ENCODE measurements around the gene NKD1. TPM values are rescaled to one million over a fixed set of nuclear protein-coding genes. Genes with fewer than 3 reads are reported as not detected.

The NKD1 gene
- total and polyA plus RNA-seq, 8 donors: 12.5 to 46.9 (median 37.9) TPM

DNA sequence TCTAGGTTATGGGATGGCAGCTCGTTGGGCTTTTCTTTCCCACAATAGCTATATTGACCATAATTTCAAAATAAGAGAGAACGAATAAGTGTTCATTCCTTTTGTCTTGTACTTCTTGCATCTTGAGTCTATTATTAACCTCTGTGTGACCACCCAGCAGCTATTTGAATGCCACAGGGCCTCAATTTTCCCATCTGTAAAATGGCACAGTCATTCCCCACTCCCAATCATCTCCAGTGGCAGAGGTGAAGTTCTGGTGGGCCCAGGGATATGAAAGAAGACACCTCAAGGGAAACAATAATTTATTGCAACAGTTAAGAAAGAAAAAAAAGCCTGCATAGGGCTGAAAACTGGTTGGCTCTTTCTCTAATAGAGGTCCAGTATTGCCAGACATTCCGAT is 28.6 kb upstream of the NKD1 start:
- Histone ChIP-seq H3K27me3 (peaks cover 0 to 11% of the 10 kb centered on the region in 2 donors), H3K4me3 (no peak overlapping the region), H3K9me3 (peaks cover 0 to 24% of the 10 kb centered on the region in 2 donors), H3K36me3 (no peaks in the 10 kb centered on the region), H3K27ac (no peak overlapping the region), H3K4me1 (no peaks in the 10 kb centered on the region)
- no peak for DNase-seq
- no peak for ATAC-seq
- intact Hi-C loops (cut with DNase I): no loop called here
- TF ChIP-seq, protein P1, sequence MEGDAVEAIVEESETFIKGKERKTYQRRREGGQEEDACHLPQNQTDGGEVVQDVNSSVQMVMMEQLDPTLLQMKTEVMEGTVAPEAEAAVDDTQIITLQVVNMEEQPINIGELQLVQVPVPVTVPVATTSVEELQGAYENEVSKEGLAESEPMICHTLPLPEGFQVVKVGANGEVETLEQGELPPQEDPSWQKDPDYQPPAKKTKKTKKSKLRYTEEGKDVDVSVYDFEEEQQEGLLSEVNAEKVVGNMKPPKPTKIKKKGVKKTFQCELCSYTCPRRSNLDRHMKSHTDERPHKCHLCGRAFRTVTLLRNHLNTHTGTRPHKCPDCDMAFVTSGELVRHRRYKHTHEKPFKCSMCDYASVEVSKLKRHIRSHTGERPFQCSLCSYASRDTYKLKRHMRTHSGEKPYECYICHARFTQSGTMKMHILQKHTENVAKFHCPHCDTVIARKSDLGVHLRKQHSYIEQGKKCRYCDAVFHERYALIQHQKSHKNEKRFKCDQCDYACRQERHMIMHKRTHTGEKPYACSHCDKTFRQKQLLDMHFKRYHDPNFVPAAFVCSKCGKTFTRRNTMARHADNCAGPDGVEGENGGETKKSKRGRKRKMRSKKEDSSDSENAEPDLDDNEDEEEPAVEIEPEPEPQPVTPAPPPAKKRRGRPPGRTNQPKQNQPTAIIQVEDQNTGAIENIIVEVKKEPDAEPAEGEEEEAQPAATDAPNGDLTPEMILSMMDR (IDR thresholded peaks at IDR 0.05): no peak

DNA sequence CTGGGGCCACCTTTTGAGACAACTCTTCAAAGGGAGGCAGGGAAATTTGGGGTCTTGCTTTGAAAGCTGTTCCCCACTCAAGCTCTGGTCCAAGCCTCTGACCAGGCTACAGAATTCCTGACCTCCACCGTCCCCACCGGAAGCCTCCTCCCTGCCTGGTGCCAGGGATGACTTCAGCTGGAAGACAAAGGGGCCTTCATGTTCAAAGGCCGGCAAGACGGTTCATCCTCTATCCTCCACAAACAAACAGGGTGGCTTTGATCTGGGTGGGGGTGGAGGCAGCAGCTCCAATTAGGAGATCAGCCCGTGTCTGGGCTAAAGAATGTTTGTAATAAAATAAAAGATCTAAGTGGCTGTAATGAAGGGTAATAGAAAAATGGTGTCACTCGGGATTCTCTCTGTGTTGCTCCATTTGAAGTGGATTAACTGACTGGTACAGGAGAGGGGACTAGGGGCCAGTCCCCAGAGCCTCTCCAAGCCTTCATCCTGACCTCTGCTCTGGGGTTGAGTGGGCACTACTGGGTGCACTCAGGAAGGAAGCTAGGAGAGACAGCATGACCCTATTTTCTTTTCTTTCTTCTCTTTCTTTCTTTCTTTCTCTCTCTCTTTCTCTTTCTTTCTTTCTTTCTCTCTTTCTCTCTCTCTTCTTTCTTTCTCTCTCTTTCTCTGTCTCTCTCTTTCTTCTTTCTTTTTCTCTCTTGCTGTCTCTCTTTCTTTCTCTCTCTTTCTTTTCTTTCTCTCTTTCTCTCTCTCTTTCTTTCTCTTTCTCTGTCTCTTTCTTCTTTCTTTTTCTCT is 27.5 kb upstream of the NKD1 start:
- no peak for ATAC-seq
- no peak for DNase-seq
- H3K9me3 ChIP-seq: peaks cover 0 to 21% of the 10 kb centered on the region in 2 donors
- TF ChIP-seq, protein P1 (IDR thresholded peaks at IDR 0.05): no peak
- intact Hi-C loops (cut with DNase I): no loop called here
- no peaks in the 10 kb centered on the region for H3K4me1 ChIP-seq
- no peaks in the 10 kb centered on the region for H3K36me3 ChIP-seq
- no peak overlapping the region for H3K4me3 ChIP-seq
- peaks cover 0 to 11% of the 10 kb centered on the region in 2 donors for H3K27me3 ChIP-seq
- H3K27ac ChIP-seq: no peak overlapping the region

DNA sequence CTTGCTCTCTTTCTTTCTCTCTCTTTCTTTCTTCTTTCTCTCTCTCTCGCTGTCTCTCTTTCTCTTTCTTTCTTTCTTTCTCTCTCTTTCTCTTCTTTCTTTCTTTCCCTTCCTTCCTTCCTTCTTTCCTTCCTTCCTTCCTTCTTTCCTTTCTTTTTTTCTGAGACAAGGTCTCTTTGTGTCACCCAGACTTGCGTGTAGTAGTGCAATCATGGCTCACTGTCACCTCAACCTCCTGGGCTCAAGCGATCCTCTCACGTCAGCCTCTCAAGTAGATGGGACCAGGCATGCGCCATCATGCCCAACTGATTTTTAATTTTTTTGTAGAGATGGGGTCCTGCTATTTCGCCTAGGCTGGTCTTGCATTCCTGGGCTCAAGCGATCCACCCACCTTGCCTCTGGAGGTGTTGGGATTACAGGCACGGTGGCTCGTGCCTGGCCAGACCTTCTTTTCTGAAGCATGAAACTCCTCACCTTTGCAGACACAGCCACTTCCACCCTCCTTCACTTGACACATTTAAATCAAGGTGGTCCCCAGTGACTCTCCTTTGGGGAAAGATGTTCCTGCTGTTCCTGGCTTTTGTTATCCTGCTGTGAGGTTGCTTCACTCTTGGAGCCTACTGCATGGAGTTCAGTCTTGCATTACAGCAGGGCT is 26.8 kb upstream of the NKD1 start:
- intact Hi-C loops (cut with DNase I): no loop called here
- no peak for DNase-seq

DNA sequence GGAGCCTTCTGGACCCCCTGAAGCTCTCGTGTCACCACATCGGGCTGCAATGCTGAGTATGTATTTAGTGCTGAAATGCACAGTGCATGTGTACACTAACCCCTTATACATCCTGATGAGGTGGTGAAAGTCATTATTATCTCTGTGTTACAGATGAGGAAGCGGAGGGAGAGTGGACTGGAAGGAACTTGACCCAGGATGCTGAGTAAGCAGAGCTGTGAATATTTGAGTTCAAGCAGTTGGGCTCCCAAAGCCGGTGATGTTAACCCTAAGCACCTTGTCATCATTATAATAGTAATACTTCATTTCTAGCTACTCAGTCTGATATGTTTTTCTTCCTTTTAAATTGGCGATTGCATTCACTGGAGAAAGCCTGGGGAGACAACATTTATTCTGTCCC is 25.9 kb upstream of the NKD1 start:
- intact Hi-C loops (cut with DNase I): no loop called here
- no peak for DNase-seq
- Histone ChIP-seq H3K9me3 (peaks cover 0 to 5% of the 10 kb centered on the region in 2 donors), H3K4me1 (no peaks in the 10 kb centered on the region), H3K4me3 (no peak overlapping the region), H3K27me3 (peaks cover 0 to 11% of the 10 kb centered on the region in 2 donors), H3K27ac (no peak overlapping the region), H3K36me3 (no peaks in the 10 kb centered on the region)
- TF ChIP-seq, protein P1 (IDR thresholded peaks at IDR 0.05): no peak
- ATAC-seq: no peak

More for the DNA sequence above, 26.8 kb upstream of the NKD1 start:
- Histone ChIP-seq H3K4me1 (no peaks in the 10 kb centered on the region), H3K27ac (no peak overlapping the region), H3K27me3 (peaks cover 0 to 11% of the 10 kb centered on the region in 2 donors), H3K36me3 (no peaks in the 10 kb centered on the region), H3K4me3 (no peak overlapping the region), H3K9me3 (peaks cover 0 to 14% of the 10 kb centered on the region in 2 donors)
- TF ChIP-seq, protein P1 (IDR thresholded peaks at IDR 0.05): no peak
- ATAC-seq: no peak

DNA sequence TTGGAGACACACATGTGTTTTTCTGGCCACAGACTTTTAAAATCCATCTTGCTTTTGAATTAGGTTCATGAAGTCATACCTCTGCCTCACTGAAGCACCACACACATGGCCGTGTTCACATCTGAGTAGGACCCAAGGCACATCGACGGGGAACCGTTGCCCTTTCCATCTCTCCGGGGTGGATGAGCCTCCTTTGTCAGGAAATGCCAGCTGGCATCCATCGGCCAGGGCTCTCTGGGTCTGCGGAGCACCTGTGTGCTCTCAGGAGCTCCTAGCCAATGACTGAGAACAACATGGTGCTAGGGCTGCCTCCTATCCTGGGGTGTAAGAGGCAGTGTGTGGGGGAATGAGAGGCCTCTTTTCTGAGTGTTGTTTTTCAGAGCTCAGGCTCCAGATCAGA is 24.5 kb upstream of the NKD1 start:
- H3K27ac ChIP-seq: no peak overlapping the region
- DNase-seq (no peak), ATAC-seq (no peak)
- intact Hi-C loops (cut with DNase I): no loop called here
- no peaks in the 10 kb centered on the region for H3K36me3 ChIP-seq
- H3K4me3 ChIP-seq: no peak overlapping the region
- H3K9me3 ChIP-seq: peaks cover 0 to under 1% of the 10 kb centered on the region in 2 donors
- H3K4me1 ChIP-seq: no peaks in the 10 kb centered on the region
- TF ChIP-seq, protein P1 (IDR thresholded peaks at IDR 0.05): no peak
- peaks cover 0 to 11% of the 10 kb centered on the region in 2 donors for H3K27me3 ChIP-seq
